GM20000 (cell line): ENCODE measurements around the gene ZBTB21.
A peak's percentile ranks its signal among the peaks of the same experiment; 100 is the strongest.

Experiments used
- DNase-seq: peaks from one replicate; pipeline ENCODE4 v3.0.0; 2012; ENCODE audit warnings: low spot score
- CTCF ChIP-seq: IDR thresholded peaks from 2 replicates; pipeline ENCODE4 v1.5.1; 2012; ENCODE audit warnings: mild to moderate bottlenecking, control low read depth; ENCODE audit errors: extremely low read depth, missing control alignments

The ZBTB21 gene

GRCh38 chr21:42009018-42009830, 936 bp downstream of the ZBTB21 start:
- TF ChIP-seq CTCF = peak; percentile 14
- DNase-seq = peak; percentile 52

- TF ChIP-seq CTCF = no peak
- no peak for DNase-seq
Measured at GRCh38 chr21:42007356-42007940, 2.7 kb downstream of the ZBTB21 start.

GRCh38 chr21:42006765-42007164, 3.4 kb downstream of the ZBTB21 start:
- DNase-seq = no peak
- no peak for TF ChIP-seq CTCF

GRCh38 chr21:42004406-42005199, 5.6 kb downstream of the ZBTB21 start:
- no peak for DNase-seq
- no peak for TF ChIP-seq CTCF

GRCh38 chr21:42003051-42003461, 7.1 kb downstream of the ZBTB21 start:
- no peak for DNase-seq
- no peak for TF ChIP-seq CTCF

- TF ChIP-seq CTCF = no peak
- peak; percentile 67 for DNase-seq
Measured at GRCh38 chr21:42002421-42002958, 7.7 kb downstream of the ZBTB21 start.
